Esophagus muscularis mucosa (tissue), 4 donors: Measurements from ENCODE around the gene ICAM1.

Source experiments
- CTCF ChIP-seq, 3 experiments: fragments of 200-600 bp in 2 of 3; fragments of 450-650 bp in 1 of 3; sonication (generic) in 2 of 3; IDR thresholded peaks; one replicate each; pipeline ENCODE4 v1.5.1; 2017 to 2019; ENCODE audit warnings: antibody characterized with exemption in 3 of 3, mild to moderate bottlenecking in 2 of 3, moderate library complexity in 1 of 3
- EP300 ChIP-seq: sonication (generic); formaldehyde crosslinking; IDR thresholded peaks from one replicate; pipeline ENCODE4 v1.6.1; 2017; ENCODE audit warnings: antibody characterized with exemption
- POLR2A ChIP-seq: fragments of 450-650 bp; IDR thresholded peaks from one replicate; pipeline ENCODE4 v1.6.1; 2017; ENCODE audit warnings: antibody characterized with exemption, moderate library complexity, mild to moderate bottlenecking, low read depth
- POLR2AphosphoS5 ChIP-seq, 2 donors: sonication (generic); formaldehyde crosslinking; IDR thresholded peaks; one replicate each; pipeline ENCODE4 v1.6.1; 2017; ENCODE audit warnings: antibody characterized with exemption in 2 of 2

- TF ChIP-seq CTCF (IDR thresholded peaks at IDR 0.05), result no peak
- TF ChIP-seq POLR2AphosphoS5 (IDR thresholded peaks at IDR 0.05), result no peak
- TF ChIP-seq POLR2A, result no peak
- TF ChIP-seq EP300, result no peak
These were observed 24.4 kb upstream of the ICAM1 start for GRCh38 chr19:10246511-10246910.
